ENCODE results near the gene ZBTB40. TPM values are rescaled to one million over a fixed set of nuclear protein-coding genes. Genes with fewer than 3 reads are reported as not detected.

Gene ZBTB40
- total and polyA plus RNA-seq, 9 of the 15 experiments (the other 6 are each of a cell fraction or from before 2014, with no cell fraction given): 2.6 to 26.0 (median 18.8) TPM

- TF ChIP-seq USF2 (CRISPR knock-in tag; IDR thresholded peaks at IDR 0.05): no peak
- TF ChIP-seq ZNF23 (CRISPR knock-in tag; IDR thresholded peaks at IDR 0.05): no peak
- no peak for TF ChIP-seq ZNF511 (CRISPR knock-in tag; IDR thresholded peaks at IDR 0.05)
- no peak for TF ChIP-seq SMARCC2 (IDR thresholded peaks at IDR 0.05; ENCODE audit: low read depth)
- 0 out of 4 replicates have a peak, but pooled peaks of 1 of the 2 experiments have one; percentile 33 for TF ChIP-seq UBTF (IDR thresholded peaks at IDR 0.05; ENCODE audit: borderline replicate concordance in 1 of 2, low read depth in 2 of 2, low read length in 2 of 2)
- TF ChIP-seq E2F5 (CRISPR knock-in tag; IDR thresholded peaks at IDR 0.05): no peak
- TF ChIP-seq RCOR1 (IDR thresholded peaks at IDR 0.05; ENCODE audit: borderline replicate concordance in 1 of 2, low read depth in 2 of 2, low read length in 2 of 2): peak in 1 of 2 experiments; percentile 51; a peak in 1 of 4 replicates
- peak in 2 of 3 experiments; percentile 22 to 44 for TF ChIP-seq YY1 (IDR thresholded peaks at IDR 0.05; ENCODE audit: borderline replicate concordance in 1 of 3, control insufficient read depth in 1 of 3, extremely low read depth in 1 of 3, insufficient read depth in 3 of 3, insufficient read length in 1 of 3, insufficient replicate concordance in 2 of 3, low read depth in 1 of 3, low read length in 2 of 3)
- TF ChIP-seq GTF2A2 (tag; IDR thresholded peaks at IDR 0.05): no peak
- no peak for TF ChIP-seq TAF1 (IDR thresholded peaks at IDR 0.05; ENCODE audit: control insufficient read depth, extremely low read depth, insufficient read depth, low read length, severe bottlenecking)
- TF ChIP-seq MTA1 (IDR thresholded peaks at IDR 0.05; ENCODE audit: borderline replicate concordance): no peak
- TF ChIP-seq MCM2 (IDR thresholded peaks at IDR 0.05; ENCODE audit: low read depth): no peak
- TF ChIP-seq STAG1 (CRISPR knock-in tag; IDR thresholded peaks at IDR 0.05; ENCODE audit: borderline replicate concordance): peak; percentile 98
- 0 out of 2 replicates have a peak, but pooled peaks have one; percentile 33 for TF ChIP-seq KDM2B (CRISPR knock-in tag; IDR thresholded peaks at IDR 0.05)
- peak; percentile 35; the same call in 1 of the 2 replicates for TF ChIP-seq MITF (IDR thresholded peaks at IDR 0.05)
These were observed 34.8 kb upstream of the ZBTB40 start (continued) for GRCh38 chr1:22416555-22417454.

Measured in K562 (cell line).